ENCODE data around the gene YPEL2. TPM values are rescaled to one million over a fixed set of nuclear protein-coding genes. Genes with fewer than 3 reads are reported as not detected.

YPEL2 gene
- total and polyA plus RNA-seq, 2 of the 13 experiments (the other 11 are each of a cell fraction or from before 2014, with no cell fraction given): 8.5 to 21.1 TPM

- no peak for TF ChIP-seq IKZF1 (IDR thresholded peaks at IDR 0.05)
- TF ChIP-seq REL (CRISPR knock-in tag; conservative IDR thresholded peaks at IDR 0.05): no peak
- TF ChIP-seq REXO4 (CRISPR knock-in tag; IDR thresholded peaks at IDR 0.05; ENCODE audit: borderline replicate concordance): no peak
- no peak for TF ChIP-seq SP2 (CRISPR knock-in tag; IDR thresholded peaks at IDR 0.05)
- TF ChIP-seq ZNF703 (CRISPR knock-in tag; IDR thresholded peaks at IDR 0.05; ENCODE audit: borderline replicate concordance): no peak
- no peak for TF ChIP-seq ZNF75D (CRISPR knock-in tag; IDR thresholded peaks at IDR 0.05; ENCODE audit: borderline replicate concordance)
- TF ChIP-seq SNAI1 (CRISPR knock-in tag; IDR thresholded peaks at IDR 0.05; ENCODE audit: borderline replicate concordance): no peak
- TF ChIP-seq NR2C2 (CRISPR knock-in tag; IDR thresholded peaks at IDR 0.05; ENCODE audit: borderline replicate concordance): no peak
- no peak for TF ChIP-seq ZNF770 (CRISPR knock-in tag; IDR thresholded peaks at IDR 0.05)
- TF ChIP-seq REPIN1 (CRISPR knock-in tag; IDR thresholded peaks at IDR 0.05; ENCODE audit: borderline replicate concordance, low read depth): peak; percentile 80; the same call in 1 of the 2 replicates
- no peak for TF ChIP-seq ZNF607 (CRISPR knock-in tag; IDR thresholded peaks at IDR 0.05; ENCODE audit: borderline replicate concordance)
- no peak for TF ChIP-seq ZNF616 (CRISPR knock-in tag; IDR thresholded peaks at IDR 0.05; ENCODE audit: low read depth)
- TF ChIP-seq ATF4 (CRISPR knock-in tag; IDR thresholded peaks at IDR 0.05): no peak
- TF ChIP-seq ELF3 (CRISPR knock-in tag; IDR thresholded peaks at IDR 0.05): no peak
- TF ChIP-seq ZNF260 (CRISPR knock-in tag; IDR thresholded peaks at IDR 0.05; ENCODE audit: borderline replicate concordance, low read depth): no peak
- TF ChIP-seq GATAD2A (CRISPR knock-in tag; IDR thresholded peaks at IDR 0.05): peak; percentile 72
- no peak for TF ChIP-seq PHF8 (CRISPR knock-in tag; IDR thresholded peaks at IDR 0.05)
- TF ChIP-seq ZFYVE20 (CRISPR knock-in tag; IDR thresholded peaks at IDR 0.05; ENCODE audit: borderline replicate concordance, low read depth): no peak
- no peak for TF ChIP-seq FOXA3 (CRISPR knock-in tag; IDR thresholded peaks at IDR 0.05)
- TF ChIP-seq SETDB1 (CRISPR knock-in tag; IDR thresholded peaks at IDR 0.05; ENCODE audit: borderline replicate concordance): no peak
- TF ChIP-seq SMAD9 (CRISPR knock-in tag; IDR thresholded peaks at IDR 0.05): no peak
- peak; percentile 99 for TF ChIP-seq STAG1 (CRISPR knock-in tag; IDR thresholded peaks at IDR 0.05)
- no peak for TF ChIP-seq PTBP1 (IDR thresholded peaks at IDR 0.05; ENCODE audit: low read depth, low read length, poor library complexity, severe bottlenecking)
- no peak for TF ChIP-seq TCF7L2 (IDR thresholded peaks at IDR 0.05; ENCODE audit: low read depth, low read length)
- no peak for TF ChIP-seq KLF13 (CRISPR knock-in tag; IDR thresholded peaks at IDR 0.05)
- no peak for TF ChIP-seq ZNF292 (CRISPR knock-in tag; IDR thresholded peaks at IDR 0.05; ENCODE audit: borderline replicate concordance, low read depth)
- TF ChIP-seq TRAFD1 (CRISPR knock-in tag; IDR thresholded peaks at IDR 0.05; ENCODE audit: borderline replicate concordance): no peak
- no peak for TF ChIP-seq ZNF225 (CRISPR knock-in tag; IDR thresholded peaks at IDR 0.05)
These were observed 109.5 kb downstream of the YPEL2 start (continued) for GRCh38 chr17:59440757-59441463.
